Cardiac muscle cell (in vitro differentiated cells and primary cell): ENCODE results near the gene LGR6. TPM values are rescaled to one million over a fixed set of nuclear protein-coding genes. Genes with fewer than 3 reads are reported as not detected.

Source experiments
- DNase-seq, 2 donors: peaks; one replicate each; pipeline versions ENCODE4 v3.0.0 to v3.0.0-alpha.2; 2010 to 2017; ENCODE audit warnings: low read depth in 1 of 2, low spot score in 1 of 2
- H3K27ac ChIP-seq: fragments of 200-600 bp; sonication (generic); 2 replicates; pipeline ENCODE4 v1.5.1; 2016
- H3K27me3 ChIP-seq: fragments of 200-600 bp; sonication (generic); 2 replicates; pipeline ENCODE4 v1.6.0; 2016; ENCODE audit warnings: control low read depth
- H3K36me3 ChIP-seq: fragments of 200-600 bp; sonication (generic); 2 replicates; pipeline ENCODE4 v1.5.1; 2016; ENCODE audit warnings: control low read depth
- H3K4me1 ChIP-seq: fragments of 200-600 bp; sonication (generic); 2 replicates; pipeline ENCODE4 v1.8.1; 2017; ENCODE audit warnings: low read depth, mild to moderate bottlenecking, mixed run types
- H3K4me3 ChIP-seq: fragments of 200-600 bp; sonication (generic); 2 replicates; pipeline ENCODE4 v1.5.1; 2016; ENCODE audit warnings: mild to moderate bottlenecking
- H3K9me3 ChIP-seq: fragments of 200-600 bp; sonication (generic); 2 replicates; pipeline ENCODE4 v1.5.1; 2017; ENCODE audit warnings: low read depth, mild to moderate bottlenecking, control low read depth
- polyA plus RNA-seq: library from polyadenylated mRNA; unstranded; fragments of >200 nt; fragmentation: Nextera tagmentation; extraction: Ambion mirVana; gene quantifications from 2 replicates; pipeline ENCODE4 v1.2.1, GENCODE V29; 2016
- total RNA-seq: library from RNA; depleted of rRNA; stranded (reverse); fragments of >200 nt; gene quantifications from 2 replicates; pipeline ENCODE4 v1.2.3, GENCODE V29; 2016
- TF ChIP-seq, protein P1 (sequence below): IDR thresholded peaks from 2 replicates; pipeline ENCODE4 v1.5.1; 2012; ENCODE audit warnings: low read depth, mild to moderate bottlenecking, low read length

The LGR6 gene
- total and polyA plus RNA-seq, 2 experiments from 2014 or later, result 0.16 TPM; not detected in 1

DNA sequence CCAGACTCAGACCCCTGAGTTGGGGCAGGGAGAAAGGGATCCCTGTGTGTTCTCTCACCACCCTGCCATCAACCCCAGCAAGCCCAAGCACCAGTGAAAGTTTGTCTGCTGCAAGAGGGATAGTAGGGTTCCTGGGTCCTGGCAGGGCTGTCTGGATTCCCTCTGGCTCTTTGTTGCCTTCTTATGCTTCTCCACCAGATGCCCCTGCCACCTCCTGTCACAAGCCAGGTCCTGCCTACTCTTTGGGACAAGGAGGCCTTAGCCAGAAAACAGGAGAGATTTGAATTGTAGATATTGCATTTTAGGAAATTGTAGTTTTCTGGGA lies 126.4 kb downstream of the LGR6 start:
- H3K9me3 ChIP-seq, result no peaks in the 10 kb centered on the region
- TF ChIP-seq, protein P1, sequence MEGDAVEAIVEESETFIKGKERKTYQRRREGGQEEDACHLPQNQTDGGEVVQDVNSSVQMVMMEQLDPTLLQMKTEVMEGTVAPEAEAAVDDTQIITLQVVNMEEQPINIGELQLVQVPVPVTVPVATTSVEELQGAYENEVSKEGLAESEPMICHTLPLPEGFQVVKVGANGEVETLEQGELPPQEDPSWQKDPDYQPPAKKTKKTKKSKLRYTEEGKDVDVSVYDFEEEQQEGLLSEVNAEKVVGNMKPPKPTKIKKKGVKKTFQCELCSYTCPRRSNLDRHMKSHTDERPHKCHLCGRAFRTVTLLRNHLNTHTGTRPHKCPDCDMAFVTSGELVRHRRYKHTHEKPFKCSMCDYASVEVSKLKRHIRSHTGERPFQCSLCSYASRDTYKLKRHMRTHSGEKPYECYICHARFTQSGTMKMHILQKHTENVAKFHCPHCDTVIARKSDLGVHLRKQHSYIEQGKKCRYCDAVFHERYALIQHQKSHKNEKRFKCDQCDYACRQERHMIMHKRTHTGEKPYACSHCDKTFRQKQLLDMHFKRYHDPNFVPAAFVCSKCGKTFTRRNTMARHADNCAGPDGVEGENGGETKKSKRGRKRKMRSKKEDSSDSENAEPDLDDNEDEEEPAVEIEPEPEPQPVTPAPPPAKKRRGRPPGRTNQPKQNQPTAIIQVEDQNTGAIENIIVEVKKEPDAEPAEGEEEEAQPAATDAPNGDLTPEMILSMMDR, result no peak

DNA sequence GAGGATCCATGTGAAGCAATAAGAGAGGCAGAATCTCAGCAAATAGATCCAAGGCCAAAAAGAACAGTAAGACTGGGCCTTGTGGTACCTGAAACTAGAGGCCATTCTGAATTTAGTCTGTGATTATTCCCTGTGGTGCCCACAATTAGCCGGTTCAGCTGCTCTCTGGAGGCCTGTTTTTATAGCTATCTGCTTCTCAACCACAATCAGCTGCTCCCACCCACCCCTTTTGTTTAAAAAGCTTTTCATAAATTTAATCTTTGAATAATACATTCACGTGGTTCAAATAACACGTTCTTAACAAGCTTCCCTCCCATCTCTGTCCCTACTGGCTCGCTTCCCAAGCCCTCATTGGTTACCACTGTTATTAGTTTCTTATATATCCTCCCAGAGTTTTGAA lies 130.1 kb downstream of the LGR6 start:
- TF ChIP-seq, protein P1, result no peak
- no peak overlapping the region for H3K27ac ChIP-seq
- H3K4me1 ChIP-seq, result no peaks in the 10 kb centered on the region

More for the DNA sequence above, 126.4 kb downstream of the LGR6 start:
- Histone ChIP-seq H3K4me3 (no peak overlapping the region), H3K4me1 (no peaks in the 10 kb centered on the region), H3K36me3 (no peaks in the 10 kb centered on the region), H3K27me3 (no peaks in the 10 kb centered on the region), H3K27ac (no peak overlapping the region)
- no peak for DNase-seq

DNA sequence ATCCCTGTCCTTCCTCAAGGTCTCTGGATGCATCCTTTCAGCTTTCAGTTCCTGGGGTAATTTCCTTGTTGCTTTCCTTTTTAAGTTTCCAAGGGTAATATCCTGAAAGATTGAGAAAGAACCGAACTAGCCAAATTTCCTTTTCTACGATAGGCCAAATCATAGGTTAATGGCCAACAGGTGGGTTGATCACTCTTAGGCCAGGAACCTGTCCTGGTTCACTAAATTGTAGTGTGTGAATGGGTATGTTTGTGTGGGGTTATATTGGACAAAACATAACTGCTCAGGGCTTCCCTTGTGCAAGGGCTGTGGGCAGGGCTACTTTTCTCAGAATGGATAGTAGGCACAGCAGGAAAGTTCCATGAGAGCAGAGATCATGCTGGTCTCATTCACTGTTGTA lies 131.0 kb downstream of the LGR6 start:
- Histone ChIP-seq H3K27me3 (no peaks in the 10 kb centered on the region), H3K36me3 (no peaks in the 10 kb centered on the region)
- TF ChIP-seq, protein P1, result no peak

More for the DNA sequence above, 130.1 kb downstream of the LGR6 start:
- DNase-seq, result no peak
- Histone ChIP-seq H3K36me3 (no peaks in the 10 kb centered on the region), H3K4me3 (no peak overlapping the region), H3K9me3 (no peaks in the 10 kb centered on the region), H3K27me3 (no peaks in the 10 kb centered on the region)

DNA sequence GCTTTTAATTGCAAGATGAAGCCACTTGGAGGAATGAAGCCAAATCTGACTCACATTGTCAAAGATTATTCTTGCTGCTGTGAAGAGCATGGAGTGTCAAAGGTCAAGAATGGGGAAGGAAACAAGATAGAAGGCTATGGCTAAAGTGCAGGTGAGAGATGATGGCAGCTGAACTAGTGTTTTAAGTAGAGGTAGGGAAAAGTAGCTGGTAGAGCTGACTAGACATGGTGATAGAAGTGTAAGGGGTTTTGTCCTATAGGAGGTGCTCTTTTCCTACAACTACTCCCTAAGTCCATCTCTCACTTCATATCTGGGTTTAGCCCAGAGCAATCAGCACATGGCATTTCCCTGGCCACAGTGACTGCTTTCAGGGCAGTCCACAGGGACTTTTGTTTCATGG lies 136.3 kb downstream of the LGR6 start:
- no peak for DNase-seq
- H3K9me3 ChIP-seq, result no peaks in the 10 kb centered on the region
- TF ChIP-seq, protein P1, result peak; percentile 5
- H3K4me3 ChIP-seq, result no peak overlapping the region
- H3K27ac ChIP-seq, result no peak overlapping the region
- peaks cover 4% of the 10 kb centered on the region for H3K36me3 ChIP-seq
- H3K27me3 ChIP-seq, result no peaks in the 10 kb centered on the region
- no peaks in the 10 kb centered on the region for H3K4me1 ChIP-seq

More for the DNA sequence above, 131.0 kb downstream of the LGR6 start:
- Histone ChIP-seq H3K9me3 (no peaks in the 10 kb centered on the region), H3K4me1 (no peaks in the 10 kb centered on the region), H3K4me3 (no peak overlapping the region), H3K27ac (no peak overlapping the region)
- DNase-seq, result no peak

DNA sequence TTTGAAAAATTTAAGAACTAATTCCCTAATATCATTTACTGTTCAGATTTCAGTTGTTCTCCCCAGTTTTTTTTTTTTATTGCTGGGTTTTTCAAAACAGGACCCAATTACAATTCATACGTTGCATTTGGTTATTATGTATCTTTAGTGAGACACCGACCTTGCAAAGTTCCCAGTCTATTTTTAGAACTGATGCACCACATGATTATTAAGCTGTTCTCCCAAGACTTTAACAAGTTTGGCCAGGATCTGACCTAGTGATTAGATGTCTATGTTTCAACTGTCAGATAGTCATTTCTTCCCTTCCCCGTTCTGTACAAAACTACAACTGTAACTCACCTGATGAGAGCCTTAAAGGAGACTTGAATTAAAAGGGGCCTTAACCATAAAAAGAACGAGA lies 140.3 kb downstream of the LGR6 start:
- no peak for DNase-seq
- TF ChIP-seq, protein P1, result no peak
- peaks cover 4% of the 10 kb centered on the region for H3K36me3 ChIP-seq
- H3K4me3 ChIP-seq, result no peak overlapping the region
- H3K4me1 ChIP-seq, result no peaks in the 10 kb centered on the region
- H3K27me3 ChIP-seq, result no peaks in the 10 kb centered on the region
- H3K27ac ChIP-seq, result no peak overlapping the region
- H3K9me3 ChIP-seq, result no peaks in the 10 kb centered on the region
